ENCODE results near the gene RPL13.
A peak's percentile ranks its signal among the peaks of the same experiment; 100 is the strongest.

Gene RPL13

GRCh38 chr16:89562939-89563338 is 2.5 kb downstream of the RPL13 start:
- CTCF ChIA-PET, result interaction anchor here (0.7 kb wide), 1 partner anchor 318 kb away, joined by 3 read pairs; no protein-coding TSS in a partner anchor
- no peak overlapping the region for H3K4me3 ChIP-seq (ENCODE audit: low read depth, low read length)
- peaks cover 5 to 47% of the 10 kb centered on the region in 2 experiments; a peak in 2 of 3 replicates for H3K36me3 ChIP-seq (ENCODE audit: control insufficient read depth in 2 of 2, insufficient read depth in 1 of 2, low read length in 2 of 2)
- H3K27ac ChIP-seq (ENCODE audit: extremely low read depth, low read depth, low read length), result peak overlapping the region; percentile 67
- TF ChIP-seq ZIC2 (tag by site-specific recombination; IDR thresholded peaks at IDR 0.05) (peak; percentile 62), ZNF792 (tag by site-specific recombination; IDR thresholded peaks at IDR 0.05) (no peak), ZFP41 (tag by site-specific recombination; IDR thresholded peaks at IDR 0.05; ENCODE audit: borderline replicate concordance) (no peak), ZNF449 (tag by site-specific recombination; IDR thresholded peaks at IDR 0.05) (peak; percentile 79; the same call in 1 of the 2 replicates)
- H3K9me3 ChIP-seq (ENCODE audit: control insufficient read depth, insufficient read depth, low read depth, low read length), result no peaks in the 10 kb centered on the region
- POLR2A ChIA-PET, result no interaction called here
- peaks cover 9% of the 10 kb centered on the region for H3K4me1 ChIP-seq (ENCODE audit: control insufficient read depth, insufficient read depth, low read length)

GRCh38 chr16:89563639-89564392 is 3.3 kb downstream of the RPL13 start:
- H3K9me3 ChIP-seq (ENCODE audit: control insufficient read depth, insufficient read depth, low read depth, low read length), result no peaks in the 10 kb centered on the region
- peaks cover 9% of the 10 kb centered on the region for H3K4me1 ChIP-seq (ENCODE audit: control insufficient read depth, insufficient read depth, low read length)
- POLR2A ChIA-PET, result interaction anchor here (0.6 to 1.2 kb wide), 3 partner anchors 66 to 496 kb away, joined by 3 read pairs; no protein-coding TSS in a partner anchor
- peaks cover 5 to 45% of the 10 kb centered on the region in 2 experiments; a peak in 2 of 3 replicates for H3K36me3 ChIP-seq (ENCODE audit: control insufficient read depth in 2 of 2, insufficient read depth in 1 of 2, low read length in 2 of 2)
- CTCF ChIA-PET, result no interaction called here
- no peak overlapping the region for H3K4me3 ChIP-seq (ENCODE audit: low read depth, low read length)
- H3K27ac ChIP-seq (ENCODE audit: extremely low read depth, low read depth, low read length), result peak overlapping the region; percentile 67
- peak; percentile 30; the same call in 1 of the 2 replicates for TF ChIP-seq ZNF10 (tag by site-specific recombination; IDR thresholded peaks at IDR 0.05)
- TF ChIP-seq ZNF530 (tag by site-specific recombination; IDR thresholded peaks at IDR 0.05; ENCODE audit: low read depth), result no peak
- TF ChIP-seq PRDM1 (tag by site-specific recombination; IDR thresholded peaks at IDR 0.05), result no peak
- TF ChIP-seq ZNF449 (tag by site-specific recombination; IDR thresholded peaks at IDR 0.05), result no peak
- TF ChIP-seq ZBTB48 (tag by site-specific recombination; IDR thresholded peaks at IDR 0.05), result peak; percentile 41; the same call in 1 of the 2 replicates
- TF ChIP-seq OSR2 (tag by site-specific recombination; IDR thresholded peaks at IDR 0.05), result peak; percentile 90
- no peak for TF ChIP-seq ZNF48 (tag by site-specific recombination; IDR thresholded peaks at IDR 0.05)
- TF ChIP-seq ZNF280C (tag by site-specific recombination; IDR thresholded peaks at IDR 0.05), result no peak
- TF ChIP-seq KLF9 (tag by site-specific recombination; IDR thresholded peaks at IDR 0.05; ENCODE audit: low read depth), result 0 out of 2 replicates have a peak, but pooled peaks have one; percentile 13
- no peak for TF ChIP-seq ZNF488 (tag by site-specific recombination; IDR thresholded peaks at IDR 0.05)
- no peak for TF ChIP-seq ZNF146 (tag by site-specific recombination; IDR thresholded peaks at IDR 0.05)
- peak; percentile 36; the same call in 1 of the 2 replicates for TF ChIP-seq HIC1 (tag by site-specific recombination; IDR thresholded peaks at IDR 0.05)
- TF ChIP-seq ZNF660 (tag by site-specific recombination; IDR thresholded peaks at IDR 0.05), result 0 out of 2 replicates have a peak, but pooled peaks have one; percentile 11
- TF ChIP-seq ZNF394 (tag by site-specific recombination; IDR thresholded peaks at IDR 0.05; ENCODE audit: borderline replicate concordance), result 0 out of 2 replicates have a peak, but pooled peaks have one; percentile 2
- no peak for TF ChIP-seq ZNF501 (tag by site-specific recombination; IDR thresholded peaks at IDR 0.05)
- no peak for TF ChIP-seq ZNF777 (tag by site-specific recombination; IDR thresholded peaks at IDR 0.05; ENCODE audit: borderline replicate concordance)
